SK-N-MC (cell line): Measurements from ENCODE around the gene ZDHHC21.

ENCODE experiments used
- EZH2 ChIP-seq: fragments of 200-600 bp; sonication (generic); IDR thresholded peaks from one replicate; pipeline ENCODE4 v1.6.1; 2017; ENCODE audit warnings: antibody characterized with exemption
- FOXP2 ChIP-seq: optimal IDR thresholded peaks from 2 replicates; pipeline ENCODE3; 2011; ENCODE audit warnings: mild to moderate bottlenecking, moderate library complexity; ENCODE audit not compliant: insufficient read depth; ENCODE audit errors: extremely low read length, control extremely low read depth
- POLR2AphosphoS5 ChIP-seq: IDR thresholded peaks from 2 replicates; pipeline ENCODE4 v1.6.1; 2012; ENCODE audit warnings: mild to moderate bottlenecking, low read depth, low read length, borderline replicate concordance

DNA sequence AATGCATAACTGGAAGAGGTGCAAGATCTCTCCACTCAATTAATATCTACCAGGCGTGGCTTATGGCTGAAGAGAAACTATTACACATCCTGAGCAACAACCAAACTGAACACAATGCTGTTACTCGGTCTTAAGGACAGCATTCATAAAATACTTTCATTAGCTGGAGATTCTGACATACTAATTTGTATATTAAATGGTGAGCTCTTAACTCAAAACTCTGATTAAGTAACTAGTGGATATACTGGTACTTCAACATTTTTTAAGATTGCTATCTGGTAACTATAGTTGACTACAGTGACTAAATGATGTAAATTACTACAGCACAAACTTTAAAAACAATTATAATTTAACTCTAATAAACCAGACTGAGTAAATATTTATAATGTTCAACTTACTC lies 15.8 kb downstream of the ZDHHC21 start:
- no peak for TF ChIP-seq POLR2AphosphoS5
- TF ChIP-seq EZH2, result no peak
- no peak for TF ChIP-seq FOXP2
